Activated naive CD8-positive, alpha-beta T cell (primary cell): ENCODE results near the gene MMRN2.

ENCODE experiments used
- H3K27ac Mint-ChIP-seq: one replicate; pipeline ENCODE4 v1.8.0; 2021; ENCODE audit warnings: mixed read lengths
- H3K27me3 Mint-ChIP-seq: one replicate; pipeline ENCODE4 v1.8.0; 2021; ENCODE audit warnings: mixed read lengths
- H3K36me3 Mint-ChIP-seq: one replicate; pipeline ENCODE4 v1.8.0; 2021; ENCODE audit warnings: mixed read lengths
- H3K4me1 Mint-ChIP-seq: one replicate; pipeline ENCODE4 v1.8.0; 2021; ENCODE audit warnings: low read depth, mixed read lengths
- H3K4me3 Mint-ChIP-seq: one replicate; pipeline ENCODE4 v1.8.0; 2021; ENCODE audit warnings: mild to moderate bottlenecking, mixed read lengths
- H3K9me3 Mint-ChIP-seq: one replicate; pipeline ENCODE4 v1.8.0; 2021; ENCODE audit warnings: low read depth, mixed read lengths

Gene MMRN2

GRCh38 chr10:86962981-86963310 is 5.5 kb upstream of the MMRN2 start:
- Mint-ChIP-seq H3K9me3 (no peaks in the 10 kb centered on the region), H3K4me1 (peaks cover 26% of the 10 kb centered on the region), H3K36me3 (no peaks in the 10 kb centered on the region), H3K4me3 (no peak overlapping the region), H3K27me3 (no peaks in the 10 kb centered on the region), H3K27ac (no peak overlapping the region)

GRCh38 chr10:86962136-86962980 is 4.9 kb upstream of the MMRN2 start:
- Mint-ChIP-seq H3K4me3 (no peak overlapping the region), H3K27ac (no peak overlapping the region), H3K27me3 (no peaks in the 10 kb centered on the region), H3K36me3 (no peaks in the 10 kb centered on the region), H3K9me3 (no peaks in the 10 kb centered on the region), H3K4me1 (peaks cover 20% of the 10 kb centered on the region)

GRCh38 chr10:86961481-86962091 is 4.2 kb upstream of the MMRN2 start:
- no peaks in the 10 kb centered on the region for H3K36me3 Mint-ChIP-seq
- peaks cover 18% of the 10 kb centered on the region for H3K4me1 Mint-ChIP-seq
- no peak overlapping the region for H3K27ac Mint-ChIP-seq
- no peaks in the 10 kb centered on the region for H3K27me3 Mint-ChIP-seq
- no peak overlapping the region for H3K4me3 Mint-ChIP-seq
- no peaks in the 10 kb centered on the region for H3K9me3 Mint-ChIP-seq

GRCh38 chr10:86960863-86961434 is 3.5 kb upstream of the MMRN2 start:
- Mint-ChIP-seq H3K4me3 (no peak overlapping the region), H3K27me3 (no peaks in the 10 kb centered on the region), H3K36me3 (no peaks in the 10 kb centered on the region), H3K4me1 (peaks cover 12% of the 10 kb centered on the region), H3K27ac (no peak overlapping the region), H3K9me3 (no peaks in the 10 kb centered on the region)

GRCh38 chr10:86960003-86960862 is 2.8 kb upstream of the MMRN2 start:
- H3K36me3 Mint-ChIP-seq = no peaks in the 10 kb centered on the region
- no peak overlapping the region for H3K27ac Mint-ChIP-seq
- H3K27me3 Mint-ChIP-seq = no peaks in the 10 kb centered on the region
- peaks cover 5% of the 10 kb centered on the region for H3K4me1 Mint-ChIP-seq
- no peaks in the 10 kb centered on the region for H3K9me3 Mint-ChIP-seq
- no peak overlapping the region for H3K4me3 Mint-ChIP-seq

- Mint-ChIP-seq H3K27ac (no peak overlapping the region), H3K36me3 (no peaks in the 10 kb centered on the region), H3K4me3 (no peak overlapping the region), H3K9me3 (no peaks in the 10 kb centered on the region), H3K27me3 (no peaks in the 10 kb centered on the region), H3K4me1 (peaks cover 3% of the 10 kb centered on the region)
Observed at GRCh38 chr10:86959737-86960002, 2.3 kb upstream of the MMRN2 start.

- no peak overlapping the region for H3K4me3 Mint-ChIP-seq
- no peak overlapping the region for H3K27ac Mint-ChIP-seq
- H3K9me3 Mint-ChIP-seq = no peaks in the 10 kb centered on the region
- H3K36me3 Mint-ChIP-seq = no peaks in the 10 kb centered on the region
- H3K27me3 Mint-ChIP-seq = no peaks in the 10 kb centered on the region
- peaks cover 3% of the 10 kb centered on the region for H3K4me1 Mint-ChIP-seq
Observed at GRCh38 chr10:86958901-86959736, 1.7 kb upstream of the MMRN2 start.

- H3K36me3 Mint-ChIP-seq = no peaks in the 10 kb centered on the region
- H3K4me3 Mint-ChIP-seq = no peak within 1 kb of the TSS
- H3K27me3 Mint-ChIP-seq = no peaks in the 10 kb centered on the region
- H3K4me1 Mint-ChIP-seq = peaks cover 3% of the 10 kb centered on the region
- H3K9me3 Mint-ChIP-seq = no peaks in the 10 kb centered on the region
- H3K27ac Mint-ChIP-seq = no peak within 1 kb of the TSS
Observed at GRCh38 chr10:86958116-86958900, 893 bp upstream of the MMRN2 start, which contains the start of gene SNCG. SNCG (plus strand) TSS chr10:86958599; CDS start chr10:86958698, 99 bp downstream.

GRCh38 chr10:86956848-86957448 is 467 bp downstream of the MMRN2 start:
- no peak overlapping the region for H3K4me3 Mint-ChIP-seq
- H3K27me3 Mint-ChIP-seq = no peaks in the 10 kb centered on the region
- no peak overlapping the region for H3K27ac Mint-ChIP-seq
- peaks cover 2% of the 10 kb centered on the region for H3K9me3 Mint-ChIP-seq
- peaks cover 3% of the 10 kb centered on the region for H3K4me1 Mint-ChIP-seq
- peaks cover 3% of the 10 kb centered on the region for H3K36me3 Mint-ChIP-seq

- H3K27ac Mint-ChIP-seq = no peak overlapping the region
- peaks cover 4% of the 10 kb centered on the region for H3K4me1 Mint-ChIP-seq
- H3K27me3 Mint-ChIP-seq = no peaks in the 10 kb centered on the region
- H3K9me3 Mint-ChIP-seq = peaks cover 6% of the 10 kb centered on the region
- no peak overlapping the region for H3K4me3 Mint-ChIP-seq
- H3K36me3 Mint-ChIP-seq = peaks cover 4% of the 10 kb centered on the region
Observed at GRCh38 chr10:86956195-86956847, 1.1 kb downstream of the MMRN2 start.

- no peak overlapping the region for H3K4me3 Mint-ChIP-seq
- H3K9me3 Mint-ChIP-seq = peaks cover 6% of the 10 kb centered on the region
- H3K27ac Mint-ChIP-seq = no peak overlapping the region
- H3K27me3 Mint-ChIP-seq = no peaks in the 10 kb centered on the region
- peaks cover 10% of the 10 kb centered on the region for H3K4me1 Mint-ChIP-seq
- H3K36me3 Mint-ChIP-seq = peaks cover 4% of the 10 kb centered on the region
Observed at GRCh38 chr10:86955501-86956194, 1.8 kb downstream of the MMRN2 start.

GRCh38 chr10:86954681-86955500 is 2.5 kb downstream of the MMRN2 start:
- H3K27me3 Mint-ChIP-seq = no peaks in the 10 kb centered on the region
- no peak overlapping the region for H3K4me3 Mint-ChIP-seq
- peaks cover 8% of the 10 kb centered on the region for H3K36me3 Mint-ChIP-seq
- peaks cover 6% of the 10 kb centered on the region for H3K9me3 Mint-ChIP-seq
- H3K4me1 Mint-ChIP-seq = peaks cover 14% of the 10 kb centered on the region
- no peak overlapping the region for H3K27ac Mint-ChIP-seq
